Fibroblast of villous mesenchyme (primary cell): ENCODE data around the gene DRAP1. TPM values are rescaled to one million over a fixed set of nuclear protein-coding genes. Genes with fewer than 3 reads are reported as not detected.

Experiments
- DNase-seq: peaks from one replicate; pipeline ENCODE4 v3.0.0-alpha.2; 2010; ENCODE audit warnings: low read depth
- H3K4me3 ChIP-seq: 2 replicates; pipeline ENCODE4 v1.5.1; 2011; ENCODE audit warnings: low read depth, mild to moderate bottlenecking, low read length
- CTCF ChIP-seq: IDR thresholded peaks from 2 replicates; pipeline ENCODE4 v1.5.1; 2012; ENCODE audit warnings: low read depth, mild to moderate bottlenecking, low read length; ENCODE audit not compliant: insufficient read depth
- total RNA-seq: library from RNA; depleted of rRNA; stranded (reverse); fragments of >200 nt; gene quantifications from 2 replicates; pipeline ENCODE4 v1.2.3, GENCODE V29; 2012

Gene DRAP1
- total RNA-seq, 1 donor: 218 TPM

- no peak for TF ChIP-seq CTCF
- DNase-seq: no peak
Observed at GRCh38 chr11:65917434-65918210, 1.6 kb upstream of the DRAP1 start.

GRCh38 chr11:65918211-65919140 is 750 bp upstream of the DRAP1 start, which contains the start of gene C11orf68:
C11orf68 (minus strand) TSS chr11:65919062; CDS start chr11:65919031, 31 bp downstream.
- no peak for TF ChIP-seq CTCF
- no peak for DNase-seq
- H3K4me3 ChIP-seq: peak within 1 kb of the TSS; percentile 94

More at GRCh38 chr11:65917434-65918210, 1.6 kb upstream of the DRAP1 start:
- peak overlapping the region; percentile 94 for H3K4me3 ChIP-seq

DNA sequence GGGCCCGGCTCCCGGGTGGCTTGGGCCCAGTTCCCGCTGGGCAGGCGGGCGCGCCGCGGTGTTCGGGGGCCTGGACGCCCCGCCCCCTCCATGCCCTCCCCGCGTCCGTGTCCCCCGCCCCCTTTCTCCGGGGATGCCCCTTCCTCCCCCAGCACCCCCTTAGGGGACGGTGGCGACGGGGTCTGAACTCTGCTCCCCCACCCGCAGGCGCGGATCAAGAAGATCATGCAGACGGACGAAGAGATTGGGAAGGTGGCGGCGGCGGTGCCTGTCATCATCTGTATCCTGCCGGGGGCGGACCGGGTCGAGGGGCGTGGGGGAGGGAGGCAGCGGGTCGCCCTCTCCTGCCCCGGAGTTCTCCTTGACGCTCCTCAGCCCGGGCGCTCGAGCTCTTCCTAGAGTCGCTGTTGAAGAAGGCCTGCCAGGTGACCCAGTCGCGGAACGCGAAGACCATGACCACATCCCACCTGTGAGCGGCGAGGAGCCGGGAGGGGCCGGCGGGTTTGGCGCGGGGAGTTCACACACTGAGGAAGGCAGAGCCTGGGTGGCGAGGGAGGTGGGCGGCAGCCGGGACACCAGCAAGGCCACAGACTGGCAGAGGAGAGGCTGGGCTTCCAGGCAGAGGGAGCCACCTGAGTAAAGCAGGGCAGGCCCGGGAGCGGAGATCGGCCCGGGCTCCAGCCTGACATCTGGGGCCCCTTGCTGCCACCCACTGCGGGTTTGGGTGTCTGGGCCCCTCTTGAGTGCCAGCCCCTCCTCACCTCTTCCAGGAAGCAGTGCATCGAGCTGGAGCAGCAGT is 546 bp downstream of the DRAP1 start:
- no peak for DNase-seq
- TF ChIP-seq CTCF: no peak
- peak overlapping the region; percentile 80 for H3K4me3 ChIP-seq

- no peak for TF ChIP-seq CTCF
- DNase-seq: no peak
- H3K4me3 ChIP-seq: peak overlapping the region; percentile 80
Observed at GRCh38 chr11:65920372-65920802, 1.2 kb downstream of the DRAP1 start.

DNA sequence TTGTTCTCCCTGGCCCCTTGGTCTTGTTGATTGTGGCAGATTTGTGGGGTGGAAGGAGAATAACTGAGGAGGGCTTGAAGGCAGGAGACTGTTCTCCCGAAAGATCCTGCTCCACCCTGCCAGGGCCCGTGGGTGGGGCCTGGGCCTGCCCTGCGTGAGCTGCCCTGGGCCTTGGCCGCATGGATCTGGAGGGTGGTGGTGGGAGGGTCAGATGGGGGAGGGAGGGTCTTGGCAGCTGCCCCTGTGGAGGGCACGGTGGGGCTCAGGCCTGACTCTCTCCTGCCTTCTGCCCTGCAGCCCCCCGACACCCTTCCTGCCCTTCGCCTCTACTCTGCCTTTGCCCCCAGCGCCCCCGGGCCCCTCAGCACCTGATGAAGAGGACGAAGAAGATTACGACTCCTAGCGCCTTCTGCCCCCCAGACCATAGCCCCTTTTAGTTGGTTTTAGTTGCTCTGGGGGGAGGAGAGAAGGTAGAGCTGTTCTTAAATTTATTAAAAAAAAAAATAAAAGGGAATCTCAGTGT is 1.9 kb downstream of the DRAP1 start:
- DNase-seq: no peak
- peak overlapping the region; percentile 80 for H3K4me3 ChIP-seq
- TF ChIP-seq CTCF: no peak

- H3K4me3 ChIP-seq: no peak overlapping the region
- no peak for TF ChIP-seq CTCF
- DNase-seq: no peak
Observed at GRCh38 chr11:65921876-65922275, 2.6 kb downstream of the DRAP1 start.
